Glutamatergic neuron (in vitro differentiated cells): ENCODE results near the gene LTBP3. TPM values are rescaled to one million over a fixed set of nuclear protein-coding genes. Genes with fewer than 3 reads are reported as not detected.

ENCODE experiments used
- DNase-seq: peaks from one replicate; pipeline ENCODE4 v3.0.0; 2022
- H3K27ac Mint-ChIP-seq: one replicate; pipeline ENCODE4 v1.8.0; 2020; ENCODE audit warnings: mild to moderate bottlenecking, mixed read lengths, inconsistent platforms; ENCODE audit not compliant: unreplicated experiment
- H3K27me3 Mint-ChIP-seq: one replicate; pipeline ENCODE4 v1.8.0; 2020; ENCODE audit warnings: mild to moderate bottlenecking, moderate library complexity, mixed read lengths, inconsistent platforms; ENCODE audit not compliant: unreplicated experiment
- H3K36me3 Mint-ChIP-seq: one replicate; pipeline ENCODE4 v1.8.0; 2020; ENCODE audit warnings: mild to moderate bottlenecking, mixed read lengths, inconsistent platforms; ENCODE audit not compliant: unreplicated experiment
- H3K4me1 Mint-ChIP-seq: one replicate; pipeline ENCODE4 v1.8.0; 2020; ENCODE audit warnings: mild to moderate bottlenecking, low read depth, mixed read lengths, inconsistent platforms; ENCODE audit not compliant: unreplicated experiment
- H3K4me3 Mint-ChIP-seq: one replicate; pipeline ENCODE4 v1.8.0; 2020; ENCODE audit warnings: mild to moderate bottlenecking, mixed read lengths, inconsistent platforms; ENCODE audit not compliant: unreplicated experiment
- H3K9me3 Mint-ChIP-seq: one replicate; pipeline ENCODE4 v1.8.0; 2020; ENCODE audit warnings: mild to moderate bottlenecking, moderate library complexity, mixed read lengths, inconsistent platforms; ENCODE audit not compliant: unreplicated experiment
- total RNA-seq: library from RNA; stranded (reverse); fragmentation: NEBNext Ultra II Directional; extraction: Animal tissue kit (Norgen Biotek cat#: 25700); gene quantifications from one replicate; pipeline ENCODE4 v1.2.1, GENCODE V29; 2021; ENCODE audit not compliant: unreplicated experiment
- TF ChIP-seq, protein P1 (sequence below): fragments of 200-600 bp; sonication (generic); IDR thresholded peaks from one replicate; pipeline ENCODE4 v1.5.0; 2021; ENCODE audit not compliant: partially characterized antibody, unreplicated experiment

The LTBP3 gene
- total RNA-seq, 1 donor from 2014 or later, result 2.5 TPM

DNA sequence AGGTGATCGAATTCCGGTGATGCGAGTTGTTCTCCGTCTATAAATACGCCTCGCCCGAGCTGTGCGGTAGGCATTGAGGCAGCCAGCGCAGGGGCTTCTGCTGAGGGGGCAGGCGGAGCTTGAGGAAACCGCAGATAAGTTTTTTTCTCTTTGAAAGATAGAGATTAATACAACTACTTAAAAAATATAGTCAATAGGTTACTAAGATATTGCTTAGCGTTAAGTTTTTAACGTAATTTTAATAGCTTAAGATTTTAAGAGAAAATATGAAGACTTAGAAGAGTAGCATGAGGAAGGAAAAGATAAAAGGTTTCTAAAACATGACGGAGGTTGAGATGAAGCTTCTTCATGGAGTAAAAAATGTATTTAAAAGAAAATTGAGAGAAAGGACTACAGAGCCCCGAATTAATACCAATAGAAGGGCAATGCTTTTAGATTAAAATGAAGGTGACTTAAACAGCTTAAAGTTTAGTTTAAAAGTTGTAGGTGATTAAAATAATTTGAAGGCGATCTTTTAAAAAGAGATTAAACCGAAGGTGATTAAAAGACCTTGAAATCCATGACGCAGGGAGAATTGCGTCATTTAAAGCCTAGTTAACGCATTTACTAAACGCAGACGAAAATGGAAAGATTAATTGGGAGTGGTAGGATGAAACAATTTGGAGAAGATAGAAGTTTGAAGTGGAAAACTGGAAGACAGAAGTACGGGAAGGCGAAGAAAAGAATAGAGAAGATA is 59.0 kb downstream of the LTBP3 start, which contains the start of gene MALAT1:
MALAT1 (plus strand) TSS at position 69 of the 736 bp plus-strand sequence.
- Mint-ChIP-seq H3K27ac (no peak within 1 kb of the TSS), H3K27me3 (peaks cover 15% of the 10 kb centered on the region), H3K4me1 (peaks cover 16% of the 10 kb centered on the region), H3K9me3 (peaks cover 37% of the 10 kb centered on the region), H3K4me3 (no peak within 1 kb of the TSS), H3K36me3 (peaks cover 21% of the 10 kb centered on the region)
- DNase-seq, result peak; percentile 93
- TF ChIP-seq, protein P1, sequence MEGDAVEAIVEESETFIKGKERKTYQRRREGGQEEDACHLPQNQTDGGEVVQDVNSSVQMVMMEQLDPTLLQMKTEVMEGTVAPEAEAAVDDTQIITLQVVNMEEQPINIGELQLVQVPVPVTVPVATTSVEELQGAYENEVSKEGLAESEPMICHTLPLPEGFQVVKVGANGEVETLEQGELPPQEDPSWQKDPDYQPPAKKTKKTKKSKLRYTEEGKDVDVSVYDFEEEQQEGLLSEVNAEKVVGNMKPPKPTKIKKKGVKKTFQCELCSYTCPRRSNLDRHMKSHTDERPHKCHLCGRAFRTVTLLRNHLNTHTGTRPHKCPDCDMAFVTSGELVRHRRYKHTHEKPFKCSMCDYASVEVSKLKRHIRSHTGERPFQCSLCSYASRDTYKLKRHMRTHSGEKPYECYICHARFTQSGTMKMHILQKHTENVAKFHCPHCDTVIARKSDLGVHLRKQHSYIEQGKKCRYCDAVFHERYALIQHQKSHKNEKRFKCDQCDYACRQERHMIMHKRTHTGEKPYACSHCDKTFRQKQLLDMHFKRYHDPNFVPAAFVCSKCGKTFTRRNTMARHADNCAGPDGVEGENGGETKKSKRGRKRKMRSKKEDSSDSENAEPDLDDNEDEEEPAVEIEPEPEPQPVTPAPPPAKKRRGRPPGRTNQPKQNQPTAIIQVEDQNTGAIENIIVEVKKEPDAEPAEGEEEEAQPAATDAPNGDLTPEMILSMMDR, result no peak

GRCh38 chr11:65498727-65498976 is 59.5 kb downstream of the LTBP3 start:
- H3K4me1 Mint-ChIP-seq, result peaks cover 18% of the 10 kb centered on the region
- peaks cover 15% of the 10 kb centered on the region for H3K27me3 Mint-ChIP-seq
- H3K4me3 Mint-ChIP-seq, result no peak overlapping the region
- H3K27ac Mint-ChIP-seq, result no peak overlapping the region
- peaks cover 20% of the 10 kb centered on the region for H3K36me3 Mint-ChIP-seq
- TF ChIP-seq, protein P1, result no peak
- H3K9me3 Mint-ChIP-seq, result peaks cover 34% of the 10 kb centered on the region
- no peak for DNase-seq

DNA sequence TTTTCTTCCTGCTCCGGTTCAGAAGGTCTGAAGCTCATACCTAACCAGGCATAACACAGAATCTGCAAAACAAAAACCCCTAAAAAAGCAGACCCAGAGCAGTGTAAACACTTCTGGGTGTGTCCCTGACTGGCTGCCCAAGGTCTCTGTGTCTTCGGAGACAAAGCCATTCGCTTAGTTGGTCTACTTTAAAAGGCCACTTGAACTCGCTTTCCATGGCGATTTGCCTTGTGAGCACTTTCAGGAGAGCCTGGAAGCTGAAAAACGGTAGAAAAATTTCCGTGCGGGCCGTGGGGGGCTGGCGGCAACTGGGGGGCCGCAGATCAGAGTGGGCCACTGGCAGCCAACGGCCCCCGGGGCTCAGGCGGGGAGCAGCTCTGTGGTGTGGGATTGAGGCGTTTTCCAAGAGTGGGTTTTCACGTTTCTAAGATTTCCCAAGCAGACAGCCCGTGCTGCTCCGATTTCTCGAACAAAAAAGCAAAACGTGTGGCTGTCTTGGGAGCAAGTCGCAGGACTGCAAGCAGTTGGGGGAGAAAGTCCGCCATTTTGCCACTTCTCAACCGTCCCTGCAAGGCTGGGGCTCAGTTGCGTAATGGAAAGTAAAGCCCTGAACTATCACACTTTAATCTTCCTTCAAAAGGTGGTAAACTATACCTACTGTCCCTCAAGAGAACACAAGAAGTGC is 60.0 kb downstream of the LTBP3 start:
- peaks cover 13% of the 10 kb centered on the region for H3K27me3 Mint-ChIP-seq
- TF ChIP-seq, protein P1, result no peak
- peaks cover 32% of the 10 kb centered on the region for H3K9me3 Mint-ChIP-seq
- H3K4me3 Mint-ChIP-seq, result no peak overlapping the region
- H3K36me3 Mint-ChIP-seq, result peaks cover 17% of the 10 kb centered on the region
- H3K27ac Mint-ChIP-seq, result no peak overlapping the region
- DNase-seq, result no peak
- H3K4me1 Mint-ChIP-seq, result peaks cover 22% of the 10 kb centered on the region

DNA sequence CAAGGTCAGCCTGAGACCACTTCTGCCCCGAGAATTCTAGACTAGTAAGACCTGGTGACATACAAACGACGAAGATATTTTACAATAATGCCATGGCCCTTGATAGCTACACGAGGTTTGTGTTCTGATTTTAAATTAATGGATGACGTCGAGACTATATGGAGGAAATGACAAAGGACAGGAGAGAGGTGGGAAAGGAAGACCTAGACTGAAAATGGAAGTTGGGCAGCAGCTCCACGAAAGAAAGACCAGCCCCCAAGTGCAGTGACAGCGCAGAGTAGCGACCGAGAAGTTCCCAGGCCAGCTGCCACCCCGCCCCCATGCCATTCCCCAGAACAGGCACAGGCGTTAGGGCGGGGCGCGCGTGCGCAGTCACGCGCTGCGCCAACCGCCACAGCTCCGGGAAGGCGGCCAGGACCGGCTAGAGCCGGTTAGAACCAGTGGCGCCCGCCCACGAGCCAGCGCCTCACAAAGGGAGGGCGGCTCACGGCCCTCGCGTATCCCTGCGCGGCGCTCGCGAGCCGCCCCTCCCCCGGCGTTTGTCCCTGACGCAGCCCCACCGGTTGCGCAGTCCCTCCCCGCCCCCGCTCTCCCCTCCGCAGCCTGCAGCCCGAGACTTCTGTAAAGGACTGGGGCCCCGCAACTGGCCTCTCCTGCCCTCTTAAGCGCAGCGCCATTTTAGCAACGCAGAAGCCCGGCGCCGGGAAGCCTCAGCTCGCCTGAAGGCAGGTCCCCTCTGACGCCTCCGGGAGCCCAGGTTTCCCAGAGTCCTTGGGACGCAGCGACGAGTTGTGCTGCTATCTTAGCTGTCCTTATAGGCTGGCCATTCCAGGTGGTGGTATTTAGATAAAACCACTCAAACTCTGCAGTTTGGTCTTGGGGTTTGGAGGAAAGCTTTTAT is 60.8 kb downstream of the LTBP3 start:
- TF ChIP-seq, protein P1, result no peak
- peaks cover 9% of the 10 kb centered on the region for H3K27me3 Mint-ChIP-seq
- peaks cover 27% of the 10 kb centered on the region for H3K9me3 Mint-ChIP-seq
- peak overlapping the region; percentile 87 for H3K4me3 Mint-ChIP-seq
- peaks cover 28% of the 10 kb centered on the region for H3K4me1 Mint-ChIP-seq
- peak overlapping the region; percentile 99 for H3K27ac Mint-ChIP-seq
- DNase-seq, result peak; percentile 99
- peaks cover 11% of the 10 kb centered on the region for H3K36me3 Mint-ChIP-seq
